H9 (cell line): ENCODE results near the gene ANKRD44. TPM values are rescaled to one million over a fixed set of nuclear protein-coding genes. Genes with fewer than 3 reads are reported as not detected.

Experiments
- DNase-seq: peaks from one replicate; pipeline ENCODE4 v3.0.0-alpha.2; 2017
- H2AFZ ChIP-seq: one replicate; pipeline ENCODE4 v1.6.1; 2013; ENCODE audit warnings: mild to moderate bottlenecking, low read length, control low read depth, moderate library complexity
- H2AK5ac ChIP-seq: 2 replicates; pipeline ENCODE4 v1.6.1; 2013; ENCODE audit warnings: low read length, control low read depth, mixed read lengths; ENCODE audit not compliant: insufficient read length
- H2BK120ac ChIP-seq: one replicate; pipeline ENCODE4 v1.6.1; 2013; ENCODE audit warnings: low read depth, mild to moderate bottlenecking, low read length, control low read depth, inconsistent platforms; ENCODE audit not compliant: poor library complexity, severe bottlenecking
- H2BK12ac ChIP-seq: 2 replicates; pipeline ENCODE4 v1.6.1; 2013; ENCODE audit warnings: low read length, control low read depth, mixed read lengths, low read depth; ENCODE audit not compliant: insufficient read length
- H2BK15ac ChIP-seq: 2 replicates; pipeline ENCODE4 v1.6.1; 2013; ENCODE audit warnings: low read depth, low read length, control low read depth
- H2BK20ac ChIP-seq: one replicate; pipeline ENCODE4 v1.6.1; 2013; ENCODE audit warnings: low read depth, mild to moderate bottlenecking, low read length, control low read depth, inconsistent platforms; ENCODE audit not compliant: poor library complexity, severe bottlenecking
- H2BK5ac ChIP-seq: 2 replicates; pipeline ENCODE4 v1.6.1; 2013; ENCODE audit warnings: low read length, control low read depth, mixed read lengths; ENCODE audit not compliant: insufficient read length
- H3K14ac ChIP-seq: 2 replicates; pipeline ENCODE4 v1.6.1; 2013; ENCODE audit warnings: low read length, control low read depth; ENCODE audit not compliant: insufficient read depth
- H3K18ac ChIP-seq: 2 replicates; pipeline ENCODE4 v1.6.1; 2013; ENCODE audit warnings: low read depth, mild to moderate bottlenecking, mixed read lengths, low read length, control low read depth; ENCODE audit not compliant: insufficient read length
- H3K23ac ChIP-seq: 2 replicates; pipeline ENCODE4 v1.6.1; 2013; ENCODE audit warnings: low read length, control low read depth, mixed read lengths, low read depth; ENCODE audit not compliant: insufficient read length
- H3K23me2 ChIP-seq: 2 replicates; pipeline ENCODE4 v1.6.1; 2013; ENCODE audit warnings: low read depth, mild to moderate bottlenecking, mixed read lengths, low read length, control low read depth; ENCODE audit not compliant: insufficient read length, poor library complexity, severe bottlenecking
- H3K27ac ChIP-seq: 2 replicates; pipeline ENCODE4 v1.5.1; 2013; ENCODE audit warnings: low read length, control low read depth, mixed read lengths, low read depth; ENCODE audit not compliant: insufficient read length
- H3K27me3 ChIP-seq: 2 replicates; pipeline ENCODE4 v1.6.1; 2013; ENCODE audit warnings: low read length, control low read depth, inconsistent platforms; ENCODE audit not compliant: insufficient read depth
- H3K4ac ChIP-seq: 2 replicates; pipeline ENCODE4 v1.6.1; 2013; ENCODE audit warnings: low read depth, mild to moderate bottlenecking, control low read depth, inconsistent platforms, low read length, moderate library complexity
- H3K4me1 ChIP-seq: 2 replicates; pipeline ENCODE4 v1.6.1; 2013; ENCODE audit warnings: low read length, control low read depth, inconsistent platforms; ENCODE audit not compliant: insufficient read depth
- H3K4me2 ChIP-seq: 2 replicates; pipeline ENCODE4 v1.6.1; 2013; ENCODE audit warnings: low read length, control low read depth, mixed read lengths; ENCODE audit not compliant: insufficient read length, insufficient read depth
- H3K56ac ChIP-seq: 2 replicates; pipeline ENCODE4 v1.6.1; 2013; ENCODE audit warnings: low read depth, mild to moderate bottlenecking, mixed read lengths, low read length, control low read depth; ENCODE audit not compliant: insufficient read length
- H3K79me1 ChIP-seq: 2 replicates; pipeline ENCODE4 v1.6.1; 2013; ENCODE audit warnings: low read depth, mild to moderate bottlenecking, moderate library complexity, low read length, control low read depth, inconsistent platforms; ENCODE audit not compliant: insufficient read depth, poor library complexity, severe bottlenecking
- H3K79me2 ChIP-seq: 2 replicates; pipeline ENCODE4 v1.6.1; 2013; ENCODE audit warnings: low read length, control low read depth, inconsistent platforms; ENCODE audit not compliant: insufficient read depth
- H3K9ac ChIP-seq: 2 replicates; pipeline ENCODE4 v1.6.1; 2013; ENCODE audit warnings: low read length, control low read depth, mixed read lengths; ENCODE audit not compliant: insufficient read length; ENCODE audit errors: extremely low read depth
- H3K9me3 ChIP-seq: one replicate; pipeline ENCODE4 v1.6.1; 2013; ENCODE audit warnings: low read depth, low read length, inconsistent platforms; ENCODE audit not compliant: control insufficient read depth
- H3T11ph ChIP-seq: one replicate; pipeline ENCODE4 v1.6.1; 2013; ENCODE audit warnings: mild to moderate bottlenecking, low read length, control low read depth, inconsistent platforms
- H4K20me1 ChIP-seq: one replicate; pipeline ENCODE4 v1.6.1; 2013; ENCODE audit not compliant: control insufficient read depth, insufficient read length, insufficient read depth
- H4K5ac ChIP-seq: 2 replicates; pipeline ENCODE4 v1.6.1; 2013; ENCODE audit warnings: low read depth, mild to moderate bottlenecking, mixed read lengths, low read length, control low read depth; ENCODE audit not compliant: insufficient read length
- H4K8ac ChIP-seq: replicated peaks from 2 replicates; pipeline ENCODE4 v1.6.1; 2013; ENCODE audit warnings: low read length, control low read depth, mixed read lengths, low read depth; ENCODE audit not compliant: insufficient read length
- H4K91ac ChIP-seq: 2 replicates; pipeline ENCODE4 v1.6.1; 2013; ENCODE audit warnings: low read depth, mild to moderate bottlenecking, moderate library complexity, mixed read lengths, low read length, control low read depth; ENCODE audit not compliant: insufficient read length
- H3K27ac Mint-ChIP-seq, 3 experiments: 2 replicates in 2 of 3; 3 replicates in 1 of 3; pipeline ENCODE4 v1.8.0; 2020 to 2021; ENCODE audit warnings: mixed read lengths in 3 of 3, mild to moderate bottlenecking in 1 of 3, moderate library complexity in 1 of 3
- H3K27me3 Mint-ChIP-seq: 2 replicates; pipeline ENCODE4 v1.8.0; 2021; ENCODE audit warnings: low read depth, mild to moderate bottlenecking, moderate library complexity, mixed read lengths
- H3K36me3 Mint-ChIP-seq, 3 experiments: 2 replicates in 2 of 3; 3 replicates in 1 of 3; pipeline ENCODE4 v1.8.0; 2020 to 2021; ENCODE audit warnings: low read depth in 3 of 3, mixed read lengths in 3 of 3; ENCODE audit not compliant: insufficient read depth in 1 of 3
- H3K4me1 Mint-ChIP-seq, 2 experiments: 2 replicates each; pipeline ENCODE4 v1.8.0; 2020; ENCODE audit warnings: mixed read lengths in 2 of 2
- H3K4me3 Mint-ChIP-seq, 2 experiments: 2 replicates in 1 of 2; 3 replicates in 1 of 2; pipeline ENCODE4 v1.8.0; 2020 to 2021; ENCODE audit warnings: mild to moderate bottlenecking in 2 of 2, mixed read lengths in 2 of 2, moderate library complexity in 1 of 2
- H3K9me3 Mint-ChIP-seq, 2 experiments: 2 replicates in 1 of 2; 3 replicates in 1 of 2; pipeline ENCODE4 v1.8.0; 2020; ENCODE audit warnings: mild to moderate bottlenecking in 2 of 2, mixed read lengths in 2 of 2, moderate library complexity in 1 of 2
- CTCF ChIP-seq: fragments of 200-600 bp; sonication (generic); conservative IDR thresholded peaks from 3 replicates; pipeline ENCODE4 v1.8.0; 2021; ENCODE audit warnings: antibody characterized with exemption, mild to moderate bottlenecking
- WGBS: extraction: QIAGEN DNeasy Blood & Tissue Kit; methylation state at CpG from one replicate; pipeline ENCODE4 v1.1.7; 2013; ENCODE audit warnings: missing lambda C conversion rate, low lambda C conversion rate, mixed read lengths; ENCODE audit not compliant: insufficient read length; ENCODE audit errors: extremely low coverage; 5-methylcytosine and 5-hydroxymethylcytosine counted together
- total RNA-seq: library from RNA; stranded (reverse); gene quantifications from 2 replicates; pipeline ENCODE4 v1.2.1, GENCODE V29; 2021

Gene ANKRD44
- total RNA-seq, 1 experiment from 2014 or later, result 1.9 TPM

GRCh38 chr2:197235711-197236110, 74.9 kb downstream of the ANKRD44 start:
- no CpG with 5 or more reads among the region's 3 CpGs for WGBS
- no peak overlapping the region for H2BK12ac ChIP-seq
- no peak overlapping the region for H3K4me3 Mint-ChIP-seq

More at GRCh38 chr2:197235711-197236110, 74.9 kb downstream of the ANKRD44 start:
- no peaks in the 10 kb centered on the region for H3K4me1 ChIP-seq
- H3K27ac ChIP-seq, result no peak overlapping the region
- Mint-ChIP-seq H3K27me3 (no peaks in the 10 kb centered on the region), H3K27ac (no peak overlapping the region), H3K4me1 (peaks cover 8% of the 10 kb centered on the region in 2 experiments), H3K9me3 (no peaks in the 10 kb centered on the region), H3K36me3 (no peaks in the 10 kb centered on the region)
- no peak overlapping the region for H3K18ac ChIP-seq
- no peak overlapping the region for H3T11ph ChIP-seq
- H3K23me2 ChIP-seq, result no peaks in the 10 kb centered on the region
- no peak overlapping the region for H3K9ac ChIP-seq
- no peak overlapping the region for H4K8ac ChIP-seq
- H4K5ac ChIP-seq, result no peak overlapping the region
- no peak overlapping the region for H2BK20ac ChIP-seq
- no peak overlapping the region for H3K56ac ChIP-seq
- DNase-seq, result no peak
- H2BK15ac ChIP-seq, result no peak overlapping the region
- H2AK5ac ChIP-seq, result no peak overlapping the region
- H3K79me2 ChIP-seq, result no peaks in the 10 kb centered on the region
- no peak overlapping the region for H3K23ac ChIP-seq
- H4K20me1 ChIP-seq, result no peaks in the 10 kb centered on the region
- H3K9me3 ChIP-seq, result no peaks in the 10 kb centered on the region
- no peak overlapping the region for H2BK5ac ChIP-seq
- no peaks in the 10 kb centered on the region for H3K79me1 ChIP-seq
- H2AFZ ChIP-seq, result no peak overlapping the region
- H3K4me2 ChIP-seq, result no peak overlapping the region
- no peak overlapping the region for H4K91ac ChIP-seq
- TF ChIP-seq CTCF, result no peak
- no peak overlapping the region for H2BK120ac ChIP-seq
- no peak overlapping the region for H3K4ac ChIP-seq
- H3K27me3 ChIP-seq, result no peaks in the 10 kb centered on the region
- H3K14ac ChIP-seq, result no peak overlapping the region
